GM21717 (cell line): Measurements from ENCODE around the gene ATN1.

ENCODE experiments used
- ATAC-seq: cut with Tn5 transposase; IDR thresholded peaks from one replicate; pipeline ENCODE4 v1.9.1; 2021; ENCODE audit warnings: mild to moderate bottlenecking, moderate library complexity; ENCODE audit not compliant: unreplicated experiment

The ATN1 gene

DNA sequence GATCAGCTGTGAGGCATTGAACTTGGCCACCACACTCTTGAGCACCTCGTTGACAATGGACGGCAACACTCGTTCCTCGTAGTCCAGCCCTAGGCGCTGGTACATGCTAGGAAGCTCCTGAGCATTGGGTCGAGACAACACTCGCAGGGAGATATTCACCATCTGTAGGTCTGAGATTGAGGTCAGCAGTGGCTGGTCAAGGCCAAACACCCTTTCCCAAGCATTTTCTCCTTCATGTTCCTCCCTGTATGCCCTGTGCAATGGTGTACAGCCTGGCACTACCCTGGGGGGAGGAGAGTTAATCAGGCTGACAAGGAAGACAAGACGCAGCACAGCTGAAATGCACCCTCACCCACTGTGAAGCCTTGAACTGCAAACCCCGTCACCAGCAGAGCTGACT is 40.7 kb downstream of the ATN1 start:
- no peak for ATAC-seq

- ATAC-seq: no peak
These were observed 42.4 kb downstream of the ATN1 start for GRCh38 chr12:6970096-6970527.

DNA sequence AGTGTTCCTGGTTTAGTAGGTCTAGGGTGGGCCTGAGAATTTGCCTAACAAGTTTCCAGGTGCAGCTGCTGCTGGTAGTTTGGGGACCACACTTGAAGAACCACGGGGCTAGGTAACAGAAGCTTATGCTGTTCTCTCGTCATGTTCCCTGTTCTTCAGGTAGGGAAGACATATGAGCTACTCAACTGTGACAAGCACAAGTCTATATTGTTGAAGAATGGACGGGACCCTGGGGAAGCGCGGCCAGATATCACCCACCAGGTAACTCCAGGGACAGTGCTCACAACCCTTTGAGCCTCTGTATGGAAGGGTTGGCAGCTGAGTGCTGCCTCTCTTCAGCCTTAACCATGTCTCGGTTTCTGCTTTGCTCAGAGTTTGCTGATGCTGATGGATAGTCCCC is 46.4 kb downstream of the ATN1 start:
- ATAC-seq: no peak

- ATAC-seq: no peak
These were observed 47.7 kb downstream of the ATN1 start for GRCh38 chr12:6975297-6976032.

- no peak for ATAC-seq
These were observed 49.9 kb downstream of the ATN1 start for GRCh38 chr12:6977653-6978052.

- no peak for ATAC-seq
These were observed 50.4 kb downstream of the ATN1 start for GRCh38 chr12:6978188-6978587.

- ATAC-seq: no peak
These were observed 50.9 kb downstream of the ATN1 start for GRCh38 chr12:6978611-6979011.

- ATAC-seq: no peak
These were observed 51.3 kb downstream of the ATN1 start for GRCh38 chr12:6979021-6979420.

- ATAC-seq: no peak
These were observed 51.7 kb downstream of the ATN1 start for GRCh38 chr12:6979453-6979852.

GRCh38 chr12:6980075-6980474 is 52.3 kb downstream of the ATN1 start:
- no peak for ATAC-seq

GRCh38 chr12:6980740-6981139 is 53.0 kb downstream of the ATN1 start:
- no peak for ATAC-seq

GRCh38 chr12:6981152-6982052 is 53.6 kb downstream of the ATN1 start:
- ATAC-seq: no peak

GRCh38 chr12:6982532-6982931 is 54.8 kb downstream of the ATN1 start:
- no peak for ATAC-seq

DNA sequence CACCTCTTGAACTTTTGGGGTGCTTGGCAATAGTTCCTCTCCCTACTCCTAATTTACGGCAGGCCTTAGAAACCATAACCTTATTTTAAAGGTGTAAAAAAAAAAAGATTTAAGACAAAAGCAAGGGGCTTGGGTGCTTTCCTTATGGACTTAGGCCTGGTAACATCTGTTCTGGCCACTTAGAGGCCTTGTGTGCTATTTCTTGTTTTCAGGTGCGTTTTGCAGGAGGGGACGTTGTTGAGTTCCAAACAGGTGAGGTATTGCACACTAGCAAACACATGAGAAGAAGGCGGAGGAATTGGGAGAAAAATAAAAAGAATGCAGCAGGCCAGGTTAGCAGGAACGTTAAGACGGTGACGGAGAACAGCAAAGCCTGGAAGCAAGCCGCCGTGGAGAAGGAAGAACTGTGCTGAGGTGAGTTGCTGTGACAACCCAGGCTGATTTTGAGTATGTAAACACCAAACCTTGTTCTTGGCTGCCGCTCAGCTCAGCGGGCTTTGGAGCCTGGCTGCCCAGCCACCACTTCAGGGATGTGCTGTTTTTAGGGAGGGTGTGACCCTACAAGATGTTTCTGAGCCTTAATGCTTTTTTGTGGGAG is 60.3 kb downstream of the ATN1 start:
- no peak for ATAC-seq
